K562 (cell line): ENCODE measurements around the gene BLM.

Source experiments
- CEBPB ChIP-seq: fragments of 450-650 bp; IDR thresholded peaks from 2 replicates; pipeline ENCODE4 v1.6.1; 2016; ENCODE audit warnings: missing genetic modification characterization, missing compliant biosample characterization
- CREB1 ChIP-seq, 2 experiments: sonication (generic) in 1 of 2; formaldehyde crosslinking in 1 of 2; IDR thresholded peaks; 2 replicates each; pipeline versions ENCODE4 v1.6.1 to v1.8.0; 2012 to 2022; ENCODE audit warnings: inconsistent platforms in 1 of 2, mild to moderate bottlenecking in 1 of 2, missing genetic modification reagents in 1 of 2, moderate library complexity in 1 of 2
- EGR1 ChIP-seq: fragments of 450-650 bp; conservative IDR thresholded peaks from 2 replicates; pipeline ENCODE4 v1.6.1; 2017; ENCODE audit warnings: mild to moderate bottlenecking
- GTF2F1 ChIP-seq: IDR thresholded peaks from 2 replicates; pipeline ENCODE4 v1.6.1; 2011; ENCODE audit warnings: low read depth, low read length, improper control_type of control experiment
- HMG20A ChIP-seq: fragments of 450-650 bp; formaldehyde crosslinking; conservative IDR thresholded peaks from 2 replicates; pipeline ENCODE4 v1.4.0; 2020; ENCODE audit warnings: mild to moderate bottlenecking, mixed read lengths
- HNRNPL ChIP-seq: fragments of 200-400 bp; formaldehyde crosslinking; IDR thresholded peaks from 2 replicates; pipeline ENCODE4 v1.6.1; 2017; ENCODE audit warnings: low read depth, mild to moderate bottlenecking, low read length
- SP1 ChIP-seq: sonication (generic); formaldehyde crosslinking; IDR thresholded peaks from 2 replicates; pipeline ENCODE4 v1.8.1; 2022; ENCODE audit warnings: mild to moderate bottlenecking, missing genetic modification reagents
- TEAD1 ChIP-seq, 2 experiments: fragments of 450-650 bp in 1 of 2; sonication (generic) in 1 of 2; formaldehyde crosslinking; IDR thresholded peaks; 2 replicates each; pipeline versions ENCODE4 v1.4.0 to v1.8.0; 2020 to 2022; ENCODE audit warnings: mild to moderate bottlenecking in 2 of 2, missing genetic modification reagents in 1 of 2
- TEAD4 ChIP-seq, 2 experiments: sonication (generic) in 1 of 2; formaldehyde crosslinking in 1 of 2; IDR thresholded peaks; 2 replicates each; pipeline versions ENCODE4 v1.6.1 to v1.8.0; 2012 to 2022; ENCODE audit warnings: borderline replicate concordance in 1 of 2, inconsistent platforms in 1 of 2, low read length in 1 of 2, mild to moderate bottlenecking in 1 of 2, missing genetic modification reagents in 1 of 2
- ZNF263 ChIP-seq: sonication (generic); formaldehyde crosslinking; IDR thresholded peaks from 2 replicates; pipeline ENCODE4 v1.8.0; 2022; ENCODE audit warnings: mild to moderate bottlenecking, missing genetic modification reagents, borderline replicate concordance
- ZNF766 ChIP-seq: fragments of 200-800 bp; sonication (Bioruptor generic); conservative IDR thresholded peaks from 2 replicates; pipeline ENCODE4 v1.6.1; 2016; ENCODE audit warnings: missing genetic modification characterization, missing compliant biosample characterization
- TF ChIP-seq, protein P1 (sequence below), 3 experiments: IDR thresholded peaks in 2 of 3; conservative IDR thresholded peaks in 1 of 3; 2 replicates each; pipeline ENCODE4 v1.5.1; 2011 to 2012; ENCODE audit warnings: low read length in 3 of 3, mild to moderate bottlenecking in 3 of 3, control low read depth in 2 of 3, improper control_type of control experiment in 1 of 3, inconsistent platforms in 1 of 3, low read depth in 1 of 3, mixed read lengths in 1 of 3, moderate library complexity in 1 of 3; ENCODE audit not compliant: insufficient read depth in 2 of 3

DNA sequence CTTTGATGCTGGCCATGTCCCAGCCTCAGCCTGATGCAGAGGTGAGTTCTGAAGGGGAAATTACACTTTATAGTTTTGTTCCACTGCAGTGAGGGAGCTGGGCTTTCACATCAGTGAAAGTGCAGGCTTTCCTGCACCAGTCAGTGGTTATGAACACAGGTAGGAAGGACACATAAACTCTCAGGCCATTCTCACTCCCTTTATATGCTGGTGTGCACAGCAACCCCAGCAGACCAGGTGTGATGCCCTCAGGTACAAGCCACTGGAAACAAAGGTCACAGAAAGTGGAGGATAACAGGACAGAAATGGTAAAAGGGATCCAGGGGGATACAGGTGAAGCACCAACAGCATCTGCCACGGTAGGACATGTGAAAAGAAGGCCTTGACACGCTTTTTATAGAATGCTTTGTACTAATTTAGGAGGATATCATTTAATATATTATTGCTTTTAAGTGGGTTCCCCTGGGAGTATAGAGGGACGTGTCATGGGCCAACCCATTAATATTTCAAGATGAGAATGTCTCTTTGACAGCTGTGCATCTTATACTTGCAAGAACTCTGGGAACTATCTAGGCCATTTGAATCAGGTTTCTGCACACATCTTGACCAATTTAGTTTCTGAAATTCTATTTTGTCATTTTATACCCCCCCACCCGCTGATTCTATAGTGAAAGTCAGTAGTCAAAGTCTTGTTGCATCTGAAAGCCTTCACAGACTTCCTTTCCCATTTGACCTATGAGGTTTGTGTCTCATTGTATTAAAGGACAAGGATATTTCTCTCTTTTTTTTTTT, 25.0 kb upstream of the BLM start:
- TF ChIP-seq CEBPB (tag) (no peak), ZNF766 (CRISPR knock-in tag) (no peak), SP1 (CRISPR knock-in tag) (no peak), ZNF263 (CRISPR knock-in tag) (no peak), HMG20A (CRISPR knock-in tag) (no peak), CREB1 (IDR thresholded peaks at IDR 0.05) (no peak), CREB1 (CRISPR knock-in tag; IDR thresholded peaks at IDR 0.05) (no peak), EGR1 (no peak), HNRNPL (no peak), TEAD4 (IDR thresholded peaks at IDR 0.05; ENCODE audit: low read length) (no peak), TEAD4 (CRISPR knock-in tag; IDR thresholded peaks at IDR 0.05; ENCODE audit: borderline replicate concordance) (no peak), TEAD1 (CRISPR knock-in tag; IDR thresholded peaks at IDR 0.05) (no peak), GTF2F1 (no peak)
- TF ChIP-seq, protein P1, sequence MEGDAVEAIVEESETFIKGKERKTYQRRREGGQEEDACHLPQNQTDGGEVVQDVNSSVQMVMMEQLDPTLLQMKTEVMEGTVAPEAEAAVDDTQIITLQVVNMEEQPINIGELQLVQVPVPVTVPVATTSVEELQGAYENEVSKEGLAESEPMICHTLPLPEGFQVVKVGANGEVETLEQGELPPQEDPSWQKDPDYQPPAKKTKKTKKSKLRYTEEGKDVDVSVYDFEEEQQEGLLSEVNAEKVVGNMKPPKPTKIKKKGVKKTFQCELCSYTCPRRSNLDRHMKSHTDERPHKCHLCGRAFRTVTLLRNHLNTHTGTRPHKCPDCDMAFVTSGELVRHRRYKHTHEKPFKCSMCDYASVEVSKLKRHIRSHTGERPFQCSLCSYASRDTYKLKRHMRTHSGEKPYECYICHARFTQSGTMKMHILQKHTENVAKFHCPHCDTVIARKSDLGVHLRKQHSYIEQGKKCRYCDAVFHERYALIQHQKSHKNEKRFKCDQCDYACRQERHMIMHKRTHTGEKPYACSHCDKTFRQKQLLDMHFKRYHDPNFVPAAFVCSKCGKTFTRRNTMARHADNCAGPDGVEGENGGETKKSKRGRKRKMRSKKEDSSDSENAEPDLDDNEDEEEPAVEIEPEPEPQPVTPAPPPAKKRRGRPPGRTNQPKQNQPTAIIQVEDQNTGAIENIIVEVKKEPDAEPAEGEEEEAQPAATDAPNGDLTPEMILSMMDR (IDR thresholded peaks at IDR 0.05 in 2 of 3, conservative IDR thresholded peaks at IDR 0.05 in 1 of 3; ENCODE audit: insufficient read depth in 2 of 3, low read depth in 1 of 3, low read length in 3 of 3): no peak
